ENCODE data around the gene TBL1X. TPM values are rescaled to one million over a fixed set of nuclear protein-coding genes. Genes with fewer than 3 reads are reported as not detected.

The TBL1X gene
- total and polyA plus RNA-seq, 2 of the 8 experiments (the other 6 are each of a cell fraction or from before 2014, with no cell fraction given): 13.3 to 25.6 TPM

- TF ChIP-seq CHD7 (IDR thresholded peaks at IDR 0.05; ENCODE audit: insufficient replicate concordance, low read length): no peak
- TF ChIP-seq RFX5 (IDR thresholded peaks at IDR 0.05; ENCODE audit: borderline replicate concordance, low read depth, low read length): no peak
- no peak for TF ChIP-seq KDM5A (IDR thresholded peaks at IDR 0.05; ENCODE audit: low read length)
- no peak for TF ChIP-seq GTF2F1 (IDR thresholded peaks at IDR 0.05; ENCODE audit: borderline replicate concordance, low read depth, low read length)
- no peak for TF ChIP-seq TEAD4 (IDR thresholded peaks at IDR 0.05; ENCODE audit: low read depth, low read length)
- no peak for TF ChIP-seq POLR2A (IDR thresholded peaks at IDR 0.05; ENCODE audit: control extremely low read depth in 1 of 2, low read depth in 2 of 2, low read length in 2 of 2)
- no peak for TF ChIP-seq RBBP5 (IDR thresholded peaks at IDR 0.05; ENCODE audit: borderline replicate concordance, low read depth, low read length)
- no peak for TF ChIP-seq SP1 (IDR thresholded peaks at IDR 0.05; ENCODE audit: low read depth, low read length)
- TF ChIP-seq TAF7 (optimal IDR thresholded peaks at IDR 0.05; ENCODE audit: borderline replicate concordance, low read depth, low read length): no peak
- no peak for TF ChIP-seq TAF1 (IDR thresholded peaks at IDR 0.05; ENCODE audit: low read depth, low read length)
- no peak for TF ChIP-seq SRF (IDR thresholded peaks at IDR 0.05; ENCODE audit: low read depth, low read length)
Observed at GRCh38 chrX:9784332-9784731, 319.5 kb downstream of the TBL1X start (continued).

Data from H1 (cell line).